ENCODE results near the gene SRCIN1.
"Not testable (repeated sequence)": the region's sequence is repeated elsewhere in the genome, so short reads cannot be mapped to it uniquely, and the experiment has no call there.

Gene SRCIN1

DNA sequence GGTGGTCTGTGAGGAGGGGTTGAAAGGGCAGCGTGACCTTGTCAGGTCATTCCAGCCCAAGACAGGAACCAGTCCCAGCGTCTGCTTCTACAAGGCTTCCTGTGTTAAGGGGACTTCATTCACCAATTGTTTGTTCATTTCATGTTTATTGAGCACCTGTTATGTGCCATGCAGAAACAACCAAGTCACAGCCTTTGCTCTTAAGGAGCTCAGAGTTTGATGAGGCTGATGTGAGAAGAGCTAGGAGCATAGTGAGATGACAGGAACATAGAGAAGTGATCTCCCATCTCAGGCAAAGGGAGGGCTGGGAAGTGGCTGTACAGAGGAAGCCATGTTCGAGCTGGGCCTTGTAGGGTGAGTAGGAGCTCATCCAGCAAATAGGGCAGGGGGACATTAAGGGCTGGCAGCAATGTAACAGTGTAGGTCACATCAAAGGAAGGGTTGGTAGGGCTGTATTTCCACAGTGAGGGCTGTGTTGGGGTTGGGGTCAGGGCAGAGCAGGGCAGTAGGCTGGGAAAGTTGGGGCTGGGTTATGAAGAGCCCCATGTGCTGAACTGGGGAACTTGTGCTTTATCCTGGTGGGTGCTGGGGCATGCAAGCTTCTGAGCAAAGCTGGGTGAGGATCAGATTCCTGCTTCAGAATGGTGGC lies 97.7 kb downstream of the SRCIN1 start:
- H4K20me1 ChIP-seq (ENCODE audit: control insufficient read depth, insufficient read depth, low read depth, low read length), result no peaks in the 10 kb centered on the region; the same call in 1 of the 2 replicates
- no peak overlapping the region for H3K27ac ChIP-seq (ENCODE audit: low read depth, low read length)
- no peaks in the 10 kb centered on the region for H3K9me3 ChIP-seq (ENCODE audit: control insufficient read depth, insufficient read depth, low read length)
- H3K36me3 ChIP-seq (ENCODE audit: control insufficient read depth, low read length), result no peaks in the 10 kb centered on the region
- H3F3A ChIP-seq (ENCODE audit: control insufficient read depth, insufficient read depth), result no peaks in the 10 kb centered on the region
- peaks cover 6% of the 10 kb centered on the region; the same call in 1 of the 2 replicates for H3K27me3 ChIP-seq (ENCODE audit: control insufficient read depth, low read length)
- TF ChIP-seq, protein P1, sequence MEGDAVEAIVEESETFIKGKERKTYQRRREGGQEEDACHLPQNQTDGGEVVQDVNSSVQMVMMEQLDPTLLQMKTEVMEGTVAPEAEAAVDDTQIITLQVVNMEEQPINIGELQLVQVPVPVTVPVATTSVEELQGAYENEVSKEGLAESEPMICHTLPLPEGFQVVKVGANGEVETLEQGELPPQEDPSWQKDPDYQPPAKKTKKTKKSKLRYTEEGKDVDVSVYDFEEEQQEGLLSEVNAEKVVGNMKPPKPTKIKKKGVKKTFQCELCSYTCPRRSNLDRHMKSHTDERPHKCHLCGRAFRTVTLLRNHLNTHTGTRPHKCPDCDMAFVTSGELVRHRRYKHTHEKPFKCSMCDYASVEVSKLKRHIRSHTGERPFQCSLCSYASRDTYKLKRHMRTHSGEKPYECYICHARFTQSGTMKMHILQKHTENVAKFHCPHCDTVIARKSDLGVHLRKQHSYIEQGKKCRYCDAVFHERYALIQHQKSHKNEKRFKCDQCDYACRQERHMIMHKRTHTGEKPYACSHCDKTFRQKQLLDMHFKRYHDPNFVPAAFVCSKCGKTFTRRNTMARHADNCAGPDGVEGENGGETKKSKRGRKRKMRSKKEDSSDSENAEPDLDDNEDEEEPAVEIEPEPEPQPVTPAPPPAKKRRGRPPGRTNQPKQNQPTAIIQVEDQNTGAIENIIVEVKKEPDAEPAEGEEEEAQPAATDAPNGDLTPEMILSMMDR (IDR thresholded peaks at IDR 0.05; ENCODE audit: low read depth, low read length, poor library complexity, severe bottlenecking), result no peak
- no peak for TF ChIP-seq EZH2phosphoT487 (IDR thresholded peaks at IDR 0.05; ENCODE audit: borderline replicate concordance, low read length)
- H3K4me2 ChIP-seq (ENCODE audit: low read length), result no peak overlapping the region
- H3K79me2 ChIP-seq (ENCODE audit: control insufficient read depth, low read length), result no peaks in the 10 kb centered on the region
- H3K4me3 ChIP-seq (ENCODE audit: low read length), result no peak overlapping the region
- H3K4me1 ChIP-seq (ENCODE audit: control insufficient read depth, low read length), result no peaks in the 10 kb centered on the region
- H3K9me2 ChIP-seq (replicated peaks; ENCODE audit: control insufficient read depth, low read length), result no peaks in the 10 kb centered on the region

DNA sequence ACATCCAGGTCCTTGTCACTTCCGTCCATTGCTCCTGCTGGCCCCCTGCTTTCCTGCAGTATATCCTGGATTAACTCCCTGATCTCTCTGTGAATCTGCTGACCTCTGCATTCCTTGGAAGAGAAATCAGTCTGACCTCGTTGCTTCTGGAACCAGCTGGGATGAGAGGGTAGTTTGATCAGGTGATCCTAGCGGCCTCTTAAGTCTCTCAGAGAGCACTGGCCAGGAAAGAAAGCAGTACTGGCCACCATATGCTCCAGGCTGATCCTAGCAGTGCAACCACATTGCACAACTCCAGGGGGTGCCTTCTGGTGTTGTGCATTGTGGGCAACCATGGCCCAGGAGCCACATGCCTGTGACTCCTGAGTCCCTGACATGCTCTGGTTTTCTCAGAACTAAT lies 98.3 kb downstream of the SRCIN1 start:
- H3K4me3 ChIP-seq (ENCODE audit: low read length), result no peak overlapping the region
- no peaks in the 10 kb centered on the region for H3K9me3 ChIP-seq (ENCODE audit: control insufficient read depth, insufficient read depth, low read length)
- H3K27ac ChIP-seq (ENCODE audit: low read depth, low read length), result no peak overlapping the region
- H3K27me3 ChIP-seq (ENCODE audit: control insufficient read depth, low read length), result peaks cover 6% of the 10 kb centered on the region; the same call in 1 of the 2 replicates
- no peaks in the 10 kb centered on the region; the same call in 1 of the 2 replicates for H4K20me1 ChIP-seq (ENCODE audit: control insufficient read depth, insufficient read depth, low read depth, low read length)
- H3K9me2 ChIP-seq (replicated peaks; ENCODE audit: control insufficient read depth, low read length), result no peaks in the 10 kb centered on the region
- no peaks in the 10 kb centered on the region for H3K36me3 ChIP-seq (ENCODE audit: control insufficient read depth, low read length)
- H3F3A ChIP-seq (ENCODE audit: control insufficient read depth, insufficient read depth), result no peaks in the 10 kb centered on the region
- no peaks in the 10 kb centered on the region for H3K79me2 ChIP-seq (ENCODE audit: control insufficient read depth, low read length)
- no peaks in the 10 kb centered on the region for H3K4me1 ChIP-seq (ENCODE audit: control insufficient read depth, low read length)
- no peak for TF ChIP-seq EZH2phosphoT487 (IDR thresholded peaks at IDR 0.05; ENCODE audit: borderline replicate concordance, low read length)
- TF ChIP-seq, protein P1 (IDR thresholded peaks at IDR 0.05; ENCODE audit: low read depth, low read length, poor library complexity, severe bottlenecking), result no peak
- H3K4me2 ChIP-seq (ENCODE audit: low read length), result no peak overlapping the region

DNA sequence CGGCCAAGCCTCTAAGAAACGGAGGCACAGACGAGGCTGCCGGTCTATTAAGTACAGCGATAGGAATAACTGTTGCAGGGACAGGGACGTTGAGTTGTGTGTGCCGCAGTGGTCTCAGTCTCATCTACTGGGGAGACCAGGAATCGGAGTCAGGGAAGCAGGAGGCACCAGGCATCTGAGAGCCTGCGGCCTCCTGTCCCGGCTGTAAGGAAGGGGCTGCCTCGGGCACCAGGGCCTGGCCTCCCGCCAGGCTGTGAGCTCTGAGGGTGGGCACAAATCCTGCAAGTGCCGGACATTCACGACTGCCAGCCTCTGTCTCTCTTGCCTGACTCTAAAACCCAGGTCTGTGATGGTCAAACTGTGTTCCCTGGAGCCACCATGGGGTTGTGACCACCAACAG lies 101.5 kb downstream of the SRCIN1 start:
- Histone ChIP-seq H4K20me1 (ENCODE audit: control insufficient read depth, insufficient read depth, low read depth, low read length) (no peaks in the 10 kb centered on the region; the same call in 1 of the 2 replicates), H3K27me3 (ENCODE audit: control insufficient read depth, low read length) (peaks cover 6% of the 10 kb centered on the region; the same call in 1 of the 2 replicates), H3K4me3 (ENCODE audit: low read length) (no peak overlapping the region), H3K4me2 (ENCODE audit: low read length) (no peak overlapping the region), H3K9me2 (replicated peaks; ENCODE audit: control insufficient read depth, low read length) (no peaks in the 10 kb centered on the region), H3K4me1 (ENCODE audit: control insufficient read depth, low read length) (no peaks in the 10 kb centered on the region), H3F3A (ENCODE audit: control insufficient read depth, insufficient read depth) (no peaks in the 10 kb centered on the region), H3K79me2 (ENCODE audit: control insufficient read depth, low read length) (no peaks in the 10 kb centered on the region), H3K27ac (ENCODE audit: low read depth, low read length) (no peak overlapping the region), H3K9me3 (ENCODE audit: control insufficient read depth, insufficient read depth, low read length) (no peaks in the 10 kb centered on the region), H3K36me3 (ENCODE audit: control insufficient read depth, low read length) (no peaks in the 10 kb centered on the region)
- no peak for TF ChIP-seq EZH2phosphoT487 (IDR thresholded peaks at IDR 0.05; ENCODE audit: borderline replicate concordance, low read length)
- TF ChIP-seq, protein P1 (IDR thresholded peaks at IDR 0.05; ENCODE audit: low read depth, low read length, poor library complexity, severe bottlenecking), result no peak

DNA sequence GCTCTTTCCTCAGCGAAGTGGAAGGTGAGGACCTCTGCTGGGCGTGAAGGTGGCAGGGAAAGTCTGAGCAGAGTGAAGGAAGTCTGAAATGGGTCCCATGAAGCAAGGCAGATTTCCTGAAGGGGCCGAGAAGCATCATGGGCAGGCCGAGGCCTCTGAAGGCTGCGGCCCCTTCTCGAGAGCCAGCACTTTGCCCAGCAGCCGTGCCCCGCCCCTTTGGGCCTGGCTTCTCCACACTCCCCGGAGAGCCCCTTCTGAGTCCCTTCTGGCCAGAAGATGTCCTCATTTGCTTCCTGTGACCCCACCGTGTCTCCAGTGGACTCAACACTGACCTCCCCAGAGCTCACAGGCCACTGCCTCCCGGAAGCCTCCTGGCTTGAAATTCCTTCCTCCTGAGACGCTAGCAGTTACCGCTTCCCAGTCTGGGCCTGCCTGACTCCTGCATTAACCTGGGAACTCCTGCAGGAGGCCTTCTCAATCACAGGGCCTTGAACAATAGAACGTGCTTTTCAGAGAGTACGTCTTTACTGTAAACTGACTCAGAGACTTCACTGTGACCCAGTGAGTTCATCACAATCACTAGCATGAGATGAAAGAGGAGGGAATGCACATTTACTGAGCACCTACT lies 102.4 kb downstream of the SRCIN1 start:
- H3K27me3 ChIP-seq (ENCODE audit: control insufficient read depth, low read length); H3K4me1 ChIP-seq (ENCODE audit: control insufficient read depth, low read length); H3K36me3 ChIP-seq (ENCODE audit: control insufficient read depth, low read length); H3K79me2 ChIP-seq (ENCODE audit: control insufficient read depth, low read length); H3F3A ChIP-seq (ENCODE audit: control insufficient read depth, insufficient read depth); H3K9me2 ChIP-seq (replicated peaks; ENCODE audit: control insufficient read depth, low read length); H4K20me1 ChIP-seq (ENCODE audit: control insufficient read depth, insufficient read depth, low read depth, low read length); H3K9me3 ChIP-seq (ENCODE audit: control insufficient read depth, insufficient read depth, low read length); H3K4me3 ChIP-seq (ENCODE audit: low read length); H3K27ac ChIP-seq (ENCODE audit: low read depth, low read length); H3K4me2 ChIP-seq (ENCODE audit: low read length): not testable (repeated sequence)

DNA sequence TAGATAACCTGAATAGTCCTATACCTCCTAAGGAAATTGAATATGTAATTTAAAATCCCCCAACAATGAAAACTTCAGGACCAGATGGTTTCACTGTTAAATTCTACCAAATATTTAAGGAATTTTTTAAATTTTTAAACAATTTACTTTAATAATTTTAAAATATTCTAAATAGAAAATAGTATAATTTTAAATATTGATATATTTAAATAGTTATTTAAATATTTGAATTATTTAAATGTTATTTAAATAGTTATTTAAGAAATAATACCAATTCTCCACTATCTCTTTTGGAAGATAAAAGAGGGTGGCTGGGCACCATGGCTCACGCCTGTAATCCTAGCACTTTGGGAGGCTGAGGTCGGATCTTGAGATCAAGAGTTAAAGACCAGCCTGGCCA lies 104.0 kb downstream of the SRCIN1 start:
- H3K9me3 ChIP-seq (ENCODE audit: control insufficient read depth, insufficient read depth, low read length); H3K9me2 ChIP-seq (replicated peaks; ENCODE audit: control insufficient read depth, low read length); H3K79me2 ChIP-seq (ENCODE audit: control insufficient read depth, low read length); H3K4me2 ChIP-seq (ENCODE audit: low read length); H3F3A ChIP-seq (ENCODE audit: control insufficient read depth, insufficient read depth); H4K20me1 ChIP-seq (ENCODE audit: control insufficient read depth, insufficient read depth, low read depth, low read length); H3K27ac ChIP-seq (ENCODE audit: low read depth, low read length); H3K27me3 ChIP-seq (ENCODE audit: control insufficient read depth, low read length); H3K4me1 ChIP-seq (ENCODE audit: control insufficient read depth, low read length); H3K4me3 ChIP-seq (ENCODE audit: low read length); H3K36me3 ChIP-seq (ENCODE audit: control insufficient read depth, low read length): not testable (repeated sequence)

All from DOHH2 (cell line).